Hepatocyte (in vitro differentiated cells): ENCODE results near the gene PSMB1.

Source experiments
- CTCF ChIP-seq: fragments of 200-600 bp; sonication (generic); IDR thresholded peaks from 2 replicates; pipeline ENCODE4 v1.5.1; 2016; ENCODE audit warnings: antibody characterized with exemption, mild to moderate bottlenecking; ENCODE audit not compliant: poor library complexity
- EZH2 ChIP-seq: fragments of 200-600 bp; sonication (generic); IDR thresholded peaks from 2 replicates; pipeline ENCODE4 v1.6.1; 2016; ENCODE audit warnings: antibody characterized with exemption, mild to moderate bottlenecking, borderline replicate concordance
- EZH2phosphoT487 ChIP-seq: fragments of 200-600 bp; sonication (generic); IDR thresholded peaks from one replicate; pipeline ENCODE4 v1.6.1; 2018; ENCODE audit warnings: antibody characterized with exemption, mild to moderate bottlenecking, low read depth, moderate library complexity; ENCODE audit not compliant: unreplicated experiment, severe bottlenecking

DNA sequence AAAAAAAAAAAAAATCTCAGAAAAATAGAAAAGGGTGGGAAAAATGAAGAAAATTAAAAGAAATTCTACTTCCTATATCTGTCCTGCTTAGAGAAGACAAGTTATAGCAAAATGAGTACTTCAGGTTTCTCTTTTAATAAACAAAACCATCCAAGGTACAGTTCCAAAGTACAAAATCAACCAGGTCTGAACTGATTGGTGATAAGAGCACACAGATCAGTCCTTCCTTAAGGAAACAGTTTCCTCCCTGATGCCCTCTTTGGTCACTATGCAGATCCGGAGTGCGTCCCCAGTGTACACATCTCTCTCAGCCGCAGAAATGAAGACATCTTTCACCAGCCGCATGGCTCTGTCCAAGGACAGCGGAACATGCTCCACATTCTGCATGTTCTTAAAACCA, 18.1 kb downstream of the PSMB1 start:
- TF ChIP-seq CTCF (no peak), EZH2 (no peak), EZH2phosphoT487 (no peak)
